Upper lobe of left lung (tissue), 6 donors: ENCODE data around the gene ANKHD1. TPM values are rescaled to one million over a fixed set of nuclear protein-coding genes. Genes with fewer than 3 reads are reported as not detected.

Experiments used
- ATAC-seq, 2 donors: fragments of 200-7000 bp; cut with Tn5 transposase; one replicate each; pipeline ENCODE4 v1.9.1; 2022; ENCODE audit warnings: mild to moderate bottlenecking in 2 of 2, moderate library complexity in 2 of 2; ENCODE audit not compliant: low FRiP score in 2 of 2
- DNase-seq, 2 donors: peaks; one replicate each; pipeline ENCODE4 v3.0.0-alpha.2; 2019 to 2020
- H3K27ac ChIP-seq, 4 donors: fragments of 200-600 bp; sonication (generic); one replicate each; pipeline ENCODE4 v1.5.1; 2016 to 2019
- H3K27me3 ChIP-seq, 4 donors: fragments of 200-600 bp; sonication (generic); one replicate each; pipeline ENCODE4 v1.5.1; 2017 to 2019
- H3K36me3 ChIP-seq, 4 donors: fragments of 200-600 bp; sonication (generic); one replicate each; pipeline ENCODE4 v1.5.1; 2016 to 2019
- H3K4me1 ChIP-seq, 4 donors: fragments of 200-600 bp; sonication (generic); one replicate each; pipeline ENCODE4 v1.5.1; 2018 to 2019
- H3K4me3 ChIP-seq, 4 donors: fragments of 200-600 bp; sonication (generic); one replicate each; pipeline ENCODE4 v1.5.1; 2017 to 2019; ENCODE audit warnings: mild to moderate bottlenecking in 2 of 4, moderate library complexity in 1 of 4
- H3K9me3 ChIP-seq, 4 donors: fragments of 200-600 bp; sonication (generic); one replicate each; pipeline ENCODE4 v1.5.1; 2018 to 2019
- EP300 ChIP-seq, 4 donors: sonication (generic); formaldehyde crosslinking; IDR thresholded peaks; one replicate each; pipeline ENCODE4 v1.5.1; 2017; ENCODE audit warnings: antibody characterized with exemption in 4 of 4, control low read depth in 2 of 4
- POLR2A ChIP-seq, 4 donors: fragments of 450-650 bp; IDR thresholded peaks; one replicate each; pipeline ENCODE4 v1.5.1; 2016 to 2017; ENCODE audit warnings: antibody characterized with exemption in 4 of 4, mild to moderate bottlenecking in 2 of 4
- POLR2AphosphoS5 ChIP-seq, 2 donors: sonication (generic); formaldehyde crosslinking; IDR thresholded peaks; one replicate each; pipeline ENCODE4 v1.5.1; 2017; ENCODE audit warnings: antibody characterized with exemption in 2 of 2
- WGBS, 2 donors: methylation state at CpG; one replicate each; pipeline ENCODE4 v1.1.5; 2017 to 2018; 5-methylcytosine and 5-hydroxymethylcytosine counted together
- total RNA-seq, 6 donors: library from RNA; depleted of rRNA in 4 of 6; stranded (reverse); fragments of >200 nt in 4 of 6; gene quantifications; one replicate each; pipeline versions ENCODE4 v1.1.0 to v1.2.1, GENCODE V29; 2016 to 2021
- TF ChIP-seq, protein P1 (sequence below), 6 experiments: fragments of 450-650 bp in 4 of 6; fragments of 200-600 bp in 2 of 6; sonication (generic) in 2 of 6; IDR thresholded peaks; one replicate each; pipeline ENCODE4 v1.5.1; 2016 to 2019; ENCODE audit warnings: antibody characterized with exemption in 6 of 6
- donor health status: DM: no; HTN: no; CAD: no; lungs with moderate emphysema.
- donor health status: DM: no; HTN: yes; CAD: no; lungs with severe emphysema.

Gene ANKHD1
- total RNA-seq, 6 donors from 2014 or later, result 97.0 to 338 (median 135) TPM

DNA sequence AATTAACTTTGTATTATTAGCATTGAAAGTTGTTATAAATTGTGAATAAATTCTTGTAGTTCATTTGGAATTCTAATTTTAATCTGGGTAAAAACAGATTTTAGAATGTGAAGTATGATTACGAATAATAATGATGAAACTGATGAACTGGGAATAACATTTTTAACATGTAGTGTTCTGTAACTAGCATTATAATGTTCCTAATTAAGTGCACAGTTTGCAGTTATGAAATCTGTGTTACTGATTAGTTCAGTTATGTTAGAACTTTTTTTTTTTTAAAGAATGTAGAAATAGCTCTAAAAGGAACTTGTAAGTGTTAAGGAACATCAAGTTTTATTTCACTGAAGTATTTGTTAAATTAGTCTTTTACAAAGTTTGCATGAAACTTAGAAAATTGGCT, 97.0 kb downstream of the ANKHD1 start:
- no peaks in the 10 kb centered on the region for H3K9me3 ChIP-seq
- 89 to 92% methylated on average over 1 of the region's 1 CpG for WGBS, 2 donors
- TF ChIP-seq POLR2AphosphoS5 (IDR thresholded peaks at IDR 0.05) (no peak), POLR2A (IDR thresholded peaks at IDR 0.05) (no peak), EP300 (IDR thresholded peaks at IDR 0.05) (no peak)
- TF ChIP-seq, protein P1, sequence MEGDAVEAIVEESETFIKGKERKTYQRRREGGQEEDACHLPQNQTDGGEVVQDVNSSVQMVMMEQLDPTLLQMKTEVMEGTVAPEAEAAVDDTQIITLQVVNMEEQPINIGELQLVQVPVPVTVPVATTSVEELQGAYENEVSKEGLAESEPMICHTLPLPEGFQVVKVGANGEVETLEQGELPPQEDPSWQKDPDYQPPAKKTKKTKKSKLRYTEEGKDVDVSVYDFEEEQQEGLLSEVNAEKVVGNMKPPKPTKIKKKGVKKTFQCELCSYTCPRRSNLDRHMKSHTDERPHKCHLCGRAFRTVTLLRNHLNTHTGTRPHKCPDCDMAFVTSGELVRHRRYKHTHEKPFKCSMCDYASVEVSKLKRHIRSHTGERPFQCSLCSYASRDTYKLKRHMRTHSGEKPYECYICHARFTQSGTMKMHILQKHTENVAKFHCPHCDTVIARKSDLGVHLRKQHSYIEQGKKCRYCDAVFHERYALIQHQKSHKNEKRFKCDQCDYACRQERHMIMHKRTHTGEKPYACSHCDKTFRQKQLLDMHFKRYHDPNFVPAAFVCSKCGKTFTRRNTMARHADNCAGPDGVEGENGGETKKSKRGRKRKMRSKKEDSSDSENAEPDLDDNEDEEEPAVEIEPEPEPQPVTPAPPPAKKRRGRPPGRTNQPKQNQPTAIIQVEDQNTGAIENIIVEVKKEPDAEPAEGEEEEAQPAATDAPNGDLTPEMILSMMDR (IDR thresholded peaks at IDR 0.05), result no peak
- no peaks in the 10 kb centered on the region for H3K27me3 ChIP-seq
- no peak overlapping the region for H3K4me3 ChIP-seq
- ATAC-seq (no peak), DNase-seq (no peak)
- no peak overlapping the region for H3K27ac ChIP-seq
- peaks cover 0 to 4% (median 2%) of the 10 kb centered on the region in 4 donors for H3K4me1 ChIP-seq
- peaks cover 5 to 41% (median 7%) of the 10 kb centered on the region in 4 donors for H3K36me3 ChIP-seq

DNA sequence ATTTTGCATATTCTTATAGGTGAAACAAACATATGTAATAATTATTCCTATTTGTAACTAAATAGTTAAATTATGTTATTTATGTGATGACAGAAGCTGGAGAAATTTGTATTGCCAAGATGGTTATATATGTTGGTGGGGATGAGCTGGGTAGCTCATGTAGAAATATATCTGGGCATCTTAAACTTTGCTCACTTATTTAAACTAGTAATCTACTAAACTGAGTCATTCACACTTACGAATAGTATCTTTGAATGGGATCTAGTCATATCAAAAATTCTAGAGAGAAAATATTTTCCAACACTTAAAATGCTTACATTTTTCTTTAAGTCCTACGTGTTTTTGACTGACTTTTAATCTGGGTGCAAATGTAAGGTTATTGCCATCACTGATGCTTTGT, 101.2 kb downstream of the ANKHD1 start:
- 90 to 95% methylated on average over 2 of the region's 2 CpGs for WGBS, 2 donors

DNA sequence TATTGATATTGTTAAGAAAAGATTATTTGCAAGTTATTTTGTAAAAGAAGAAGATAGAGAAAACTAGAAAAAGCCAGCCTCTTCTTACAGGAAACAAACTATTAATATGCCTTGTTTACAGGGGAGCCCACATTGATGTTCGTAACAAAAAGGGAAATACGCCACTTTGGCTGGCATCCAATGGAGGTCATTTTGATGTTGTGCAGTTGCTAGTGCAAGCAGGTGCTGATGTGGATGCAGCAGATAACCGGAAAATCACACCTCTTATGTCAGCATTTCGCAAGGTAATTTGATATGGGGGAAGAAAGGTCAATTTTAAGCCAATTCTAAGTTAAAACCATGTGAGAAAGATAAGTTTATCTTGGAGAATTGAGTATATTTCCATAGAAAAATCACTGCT, 108.3 kb downstream of the ANKHD1 start:
- H3K36me3 ChIP-seq, result peaks cover 34 to 99% (median 77%) of the 10 kb centered on the region in 4 donors
- WGBS, 2 donors, result 62 to 72% methylated on average over 4 of the region's 4 CpGs

More for the DNA sequence above, 101.2 kb downstream of the ANKHD1 start:
- no peaks in the 10 kb centered on the region for H3K9me3 ChIP-seq
- H3K27ac ChIP-seq, result no peak overlapping the region
- peaks cover 15 to 49% (median 26%) of the 10 kb centered on the region in 4 donors for H3K36me3 ChIP-seq
- peaks cover 0 to 4% (median 2%) of the 10 kb centered on the region in 4 donors for H3K4me1 ChIP-seq
- H3K27me3 ChIP-seq, result no peaks in the 10 kb centered on the region
- no peak overlapping the region for H3K4me3 ChIP-seq
- no peak for ATAC-seq
- TF ChIP-seq, protein P1 (IDR thresholded peaks at IDR 0.05), result no peak
- TF ChIP-seq POLR2AphosphoS5 (IDR thresholded peaks at IDR 0.05) (no peak), EP300 (IDR thresholded peaks at IDR 0.05) (no peak), POLR2A (IDR thresholded peaks at IDR 0.05) (no peak)
- DNase-seq, result no peak

DNA sequence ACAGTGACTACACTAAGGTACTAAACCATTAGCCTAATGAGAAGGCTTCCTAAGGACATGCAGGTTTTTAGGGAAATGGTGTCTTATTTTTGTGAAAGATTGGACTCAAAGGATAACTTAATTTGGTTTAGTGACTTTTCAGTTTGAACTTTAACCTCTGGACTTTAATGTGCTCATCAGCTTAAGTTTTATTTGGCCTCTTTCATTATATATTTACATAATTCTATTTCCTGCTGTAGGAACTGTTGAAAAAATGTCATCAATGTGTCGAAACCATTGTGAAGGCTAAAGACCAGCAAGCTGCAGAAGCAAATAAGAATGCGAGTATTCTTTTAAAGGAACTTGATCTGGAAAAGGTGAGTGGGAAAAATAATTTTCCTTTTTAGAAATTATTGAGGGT, 111.5 kb downstream of the ANKHD1 start:
- 86 to 94% methylated on average over 2 of the region's 2 CpGs for WGBS, 2 donors
- Histone ChIP-seq H3K27ac (no peak overlapping the region), H3K36me3 (peaks cover 19 to 78% (median 59%) of the 10 kb centered on the region in 4 donors), H3K9me3 (no peaks in the 10 kb centered on the region), H3K4me3 (no peak overlapping the region), H3K4me1 (no peaks in the 10 kb centered on the region), H3K27me3 (no peaks in the 10 kb centered on the region)
- DNase-seq (no peak), ATAC-seq (no peak)
- TF ChIP-seq POLR2A (IDR thresholded peaks at IDR 0.05) (no peak), EP300 (IDR thresholded peaks at IDR 0.05) (no peak), POLR2AphosphoS5 (IDR thresholded peaks at IDR 0.05) (no peak)
- TF ChIP-seq, protein P1 (IDR thresholded peaks at IDR 0.05), result no peak

More for the DNA sequence above, 108.3 kb downstream of the ANKHD1 start:
- TF ChIP-seq, protein P1 (IDR thresholded peaks at IDR 0.05), result no peak
- TF ChIP-seq EP300 (IDR thresholded peaks at IDR 0.05) (no peak), POLR2AphosphoS5 (IDR thresholded peaks at IDR 0.05) (no peak), POLR2A (IDR thresholded peaks at IDR 0.05) (no peak)
- no peaks in the 10 kb centered on the region for H3K9me3 ChIP-seq
- ATAC-seq (no peak), DNase-seq (no peak)
- H3K4me1 ChIP-seq, result no peaks in the 10 kb centered on the region
- H3K4me3 ChIP-seq, result no peak overlapping the region
- H3K27me3 ChIP-seq, result no peaks in the 10 kb centered on the region
- no peak overlapping the region for H3K27ac ChIP-seq

DNA sequence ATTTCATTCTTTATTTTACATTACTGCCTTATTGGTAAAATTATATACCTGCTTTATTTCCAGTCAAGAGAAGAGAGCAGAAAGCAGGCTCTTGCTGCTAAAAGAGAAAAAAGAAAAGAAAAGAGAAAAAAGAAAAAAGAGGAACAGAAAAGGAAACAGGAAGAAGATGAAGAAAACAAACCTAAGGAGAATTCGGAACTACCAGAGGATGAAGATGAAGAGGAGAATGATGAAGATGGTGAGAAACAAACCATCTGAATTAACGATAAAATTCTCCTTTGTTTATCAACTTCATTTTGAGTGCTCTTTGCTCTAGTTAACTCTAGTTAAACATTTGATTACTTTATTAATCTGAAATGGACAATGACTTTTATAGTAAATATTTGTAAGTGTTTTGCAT, 122.4 kb downstream of the ANKHD1 start:
- peaks cover 28 to 61% (median 42%) of the 10 kb centered on the region in 4 donors for H3K36me3 ChIP-seq
- TF ChIP-seq POLR2AphosphoS5 (IDR thresholded peaks at IDR 0.05) (no peak), POLR2A (IDR thresholded peaks at IDR 0.05) (no peak), EP300 (IDR thresholded peaks at IDR 0.05) (no peak)
- TF ChIP-seq, protein P1 (IDR thresholded peaks at IDR 0.05), result no peak
- H3K4me3 ChIP-seq, result no peak overlapping the region
- DNase-seq (no peak), ATAC-seq (no peak)
- no peaks in the 10 kb centered on the region for H3K9me3 ChIP-seq
- no peak overlapping the region for H3K27ac ChIP-seq
- WGBS, 2 donors, result 57 to 65% methylated on average over 2 of the region's 2 CpGs
- H3K27me3 ChIP-seq, result no peaks in the 10 kb centered on the region
- H3K4me1 ChIP-seq, result no peaks in the 10 kb centered on the region
